Nephron progenitor cell (in vitro differentiated cells): ENCODE data around the gene LMAN2L.

Source experiments
- DNase-seq: peaks from one replicate; pipeline ENCODE4 v3.0.0; 2021
- H3K27ac Mint-ChIP-seq: 2 replicates; pipeline ENCODE4 v1.8.0; 2021; ENCODE audit warnings: mild to moderate bottlenecking, moderate library complexity, mixed read lengths
- H3K27me3 Mint-ChIP-seq: 2 replicates; pipeline ENCODE4 v1.8.0; 2021; ENCODE audit warnings: mild to moderate bottlenecking, low read depth, mixed read lengths; ENCODE audit not compliant: poor library complexity
- H3K36me3 Mint-ChIP-seq: 2 replicates; pipeline ENCODE4 v1.8.0; 2021; ENCODE audit warnings: low read depth, mixed read lengths
- H3K4me1 Mint-ChIP-seq: 2 replicates; pipeline ENCODE4 v1.8.0; 2021; ENCODE audit warnings: mixed read lengths
- H3K4me3 Mint-ChIP-seq: 2 replicates; pipeline ENCODE4 v1.8.0; 2021; ENCODE audit warnings: mild to moderate bottlenecking, moderate library complexity, mixed read lengths
- H3K9me3 Mint-ChIP-seq: 2 replicates; pipeline ENCODE4 v1.8.0; 2021; ENCODE audit warnings: mild to moderate bottlenecking, moderate library complexity, mixed read lengths
- CTCF ChIP-seq: fragments of 200-600 bp; sonication (generic); IDR thresholded peaks from 2 replicates; pipeline ENCODE4 v1.5.0; 2021; ENCODE audit warnings: antibody characterized with exemption

LMAN2L gene

GRCh38 chr2:96739633-96740428, at the start of gene LMAN2L:
LMAN2L (minus strand) TSS chr2:96740064; CDS start chr2:96740040, 24 bp downstream.
- H3K36me3 Mint-ChIP-seq, result peaks cover 20% of the 10 kb centered on the region
- no peak for TF ChIP-seq CTCF
- H3K27ac Mint-ChIP-seq, result peak within 1 kb of the TSS; percentile 95
- peaks cover 9% of the 10 kb centered on the region for H3K27me3 Mint-ChIP-seq
- peak; percentile 95 for DNase-seq
- peak within 1 kb of the TSS; percentile 99 for H3K4me3 Mint-ChIP-seq
- H3K4me1 Mint-ChIP-seq, result peaks cover 46% of the 10 kb centered on the region
- H3K9me3 Mint-ChIP-seq, result no peaks in the 10 kb centered on the region

GRCh38 chr2:96789245-96789617, 49.4 kb upstream of the LMAN2L start:
- Mint-ChIP-seq H3K9me3 (peaks cover 4% of the 10 kb centered on the region), H3K36me3 (no peaks in the 10 kb centered on the region), H3K4me3 (no peak overlapping the region), H3K27ac (no peak overlapping the region), H3K27me3 (peaks cover 3% of the 10 kb centered on the region), H3K4me1 (peaks cover 31% of the 10 kb centered on the region)
- no peak for DNase-seq
- TF ChIP-seq CTCF, result no peak

- peaks cover 4% of the 10 kb centered on the region for H3K9me3 Mint-ChIP-seq
- DNase-seq, result no peak
- TF ChIP-seq CTCF, result no peak
- H3K27ac Mint-ChIP-seq, result peak overlapping the region; percentile 48
- H3K27me3 Mint-ChIP-seq, result peaks cover 3% of the 10 kb centered on the region
- no peak overlapping the region for H3K4me3 Mint-ChIP-seq
- no peaks in the 10 kb centered on the region for H3K36me3 Mint-ChIP-seq
- H3K4me1 Mint-ChIP-seq, result peaks cover 25% of the 10 kb centered on the region
These were observed 48.8 kb upstream of the LMAN2L start for GRCh38 chr2:96788442-96789244.

- H3K4me1 Mint-ChIP-seq, result peaks cover 14% of the 10 kb centered on the region
- peaks cover 4% of the 10 kb centered on the region for H3K9me3 Mint-ChIP-seq
- H3K27me3 Mint-ChIP-seq, result peaks cover 3% of the 10 kb centered on the region
- no peak overlapping the region for H3K27ac Mint-ChIP-seq
- no peak for DNase-seq
- H3K36me3 Mint-ChIP-seq, result no peaks in the 10 kb centered on the region
- no peak for TF ChIP-seq CTCF
- no peak overlapping the region for H3K4me3 Mint-ChIP-seq
These were observed 47.5 kb upstream of the LMAN2L start for GRCh38 chr2:96787411-96787810.

- peaks cover 3% of the 10 kb centered on the region for H3K4me1 Mint-ChIP-seq
- peaks cover 6% of the 10 kb centered on the region for H3K36me3 Mint-ChIP-seq
- peaks cover 3% of the 10 kb centered on the region for H3K27me3 Mint-ChIP-seq
- no peak overlapping the region for H3K27ac Mint-ChIP-seq
- DNase-seq, result no peak
- no peak overlapping the region for H3K4me3 Mint-ChIP-seq
- TF ChIP-seq CTCF, result no peak
- H3K9me3 Mint-ChIP-seq, result no peaks in the 10 kb centered on the region
These were observed 43.5 kb upstream of the LMAN2L start for GRCh38 chr2:96783388-96783787.
